HG03060 (cell line): ENCODE results near the gene SPATA2L.
A peak's percentile ranks its signal among the peaks of the same experiment; 100 is the strongest.

ENCODE experiments used
- ATAC-seq: cut with Tn5 transposase; IDR thresholded peaks from one replicate; pipeline ENCODE4 v1.9.1; 2021; ENCODE audit warnings: low read depth, moderate number of reproducible peaks; ENCODE audit not compliant: unreplicated experiment

The SPATA2L gene

DNA sequence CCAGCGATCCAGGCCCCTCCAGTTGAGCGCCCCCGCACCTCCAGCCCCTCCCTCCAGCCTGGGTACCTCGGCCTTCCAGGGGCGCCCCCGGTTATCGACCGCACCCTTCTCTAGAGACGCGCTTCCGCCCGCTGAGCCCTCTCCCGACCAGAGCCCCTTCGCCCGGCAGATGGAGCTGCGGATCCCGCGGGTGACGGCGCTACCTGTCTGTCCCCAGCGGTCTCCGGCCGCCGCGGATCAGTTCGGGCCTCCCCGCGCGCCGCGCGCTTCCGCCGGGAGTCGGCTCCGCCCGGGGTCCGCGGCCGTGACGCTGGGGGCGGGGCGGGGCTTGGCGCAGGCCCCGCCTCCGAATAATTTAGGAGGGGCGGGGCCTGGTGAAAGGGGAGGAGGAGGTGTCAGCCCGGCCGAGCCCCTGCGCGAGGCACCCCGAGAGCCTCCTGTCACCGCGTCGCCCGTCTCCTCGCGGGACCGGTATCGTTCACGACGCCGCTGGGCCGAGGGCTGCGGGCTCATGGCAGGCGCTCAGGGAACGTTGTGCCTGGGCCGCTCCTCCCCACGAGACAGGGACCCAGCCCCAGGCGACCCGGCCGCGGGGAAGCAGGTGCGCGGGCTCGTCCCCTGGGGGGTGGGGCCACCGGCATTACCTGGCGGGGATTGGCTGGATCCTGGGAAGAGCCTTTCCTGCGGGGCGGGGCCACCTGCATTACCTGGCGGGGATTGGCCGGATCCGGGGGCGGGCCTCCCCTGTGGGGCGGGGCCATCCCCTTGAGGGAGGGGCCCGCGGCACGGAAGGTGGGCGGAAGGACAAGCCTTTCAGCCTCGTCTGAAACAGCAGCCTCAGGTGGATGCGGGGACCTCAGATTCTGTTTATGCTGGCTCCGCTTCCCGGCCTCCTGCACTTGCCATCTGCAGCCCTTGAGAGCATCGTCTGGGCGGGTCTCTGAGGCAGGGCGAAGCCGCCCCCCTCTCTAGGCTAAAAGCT lies at the start of gene SPATA2L:
Gene SPATA2L, minus strand, starts transcription at position 281 of the 982 bp plus-strand sequence. CDS start 473 bp downstream, outside the sequence.
- ATAC-seq: peak; percentile 55

GRCh38 chr16:89749637-89750036 lies 48.1 kb upstream of the SPATA2L start:
- no peak for ATAC-seq

- ATAC-seq: no peak
These were observed 47.4 kb upstream of the SPATA2L start for GRCh38 chr16:89748921-89749320.

DNA sequence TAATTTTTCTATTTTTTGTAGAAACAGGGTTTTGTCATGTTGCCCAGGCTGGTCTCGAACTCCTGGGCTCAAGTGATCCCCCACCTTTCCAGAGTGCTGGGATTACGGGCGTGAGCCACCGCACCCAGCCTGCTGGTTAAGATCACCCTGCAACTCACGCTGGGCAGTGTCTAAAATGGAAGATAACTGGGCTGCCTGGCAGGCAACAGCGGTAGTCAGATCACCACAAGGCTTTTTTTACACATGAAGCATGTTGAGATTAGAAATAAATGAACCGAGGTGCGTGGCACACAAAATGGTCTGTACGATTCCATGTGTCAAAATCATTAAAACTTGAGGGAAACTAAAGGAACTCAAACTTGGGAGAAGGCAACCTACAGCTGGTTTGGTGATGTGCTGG lies 46.6 kb upstream of the SPATA2L start:
- no peak for ATAC-seq

DNA sequence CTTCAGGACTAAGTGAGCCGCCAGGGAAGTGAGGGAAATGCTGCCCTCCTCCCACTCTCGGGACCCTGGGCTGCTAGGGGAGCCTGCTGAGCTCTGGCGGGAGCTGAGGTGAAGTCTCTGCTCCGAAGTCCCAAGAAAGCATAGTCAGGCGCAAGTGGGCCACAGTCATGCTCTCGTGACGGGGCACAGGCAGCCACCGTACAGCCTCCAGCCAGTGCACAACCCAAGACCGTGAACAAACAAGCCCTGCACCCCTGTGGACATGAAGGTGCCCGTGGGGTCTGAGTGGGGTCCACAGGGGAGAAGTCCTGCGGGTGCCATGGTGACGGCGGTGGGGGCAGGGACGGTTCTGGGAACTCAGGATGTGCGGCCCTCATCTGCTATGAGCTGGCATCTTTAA lies 44.5 kb upstream of the SPATA2L start:
- no peak for ATAC-seq

DNA sequence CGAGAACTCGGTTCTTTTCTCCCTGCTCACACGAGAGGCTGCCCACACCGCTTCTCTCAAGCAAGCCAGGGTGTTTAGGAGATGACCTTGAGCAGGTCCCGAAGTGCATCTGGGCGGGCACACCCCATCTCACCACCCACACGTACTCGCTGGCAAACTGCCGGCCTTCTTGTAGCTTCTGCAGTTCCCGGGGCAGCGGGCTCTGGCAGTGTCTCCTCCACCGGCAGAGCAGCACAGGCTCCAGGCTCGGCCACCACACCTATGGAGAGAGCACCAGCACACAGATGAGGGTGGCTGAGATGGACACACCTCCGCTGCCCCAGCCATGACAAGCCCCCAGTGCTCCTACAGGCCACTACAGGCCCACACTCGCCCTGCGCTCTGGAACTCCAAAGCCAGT lies 43.3 kb upstream of the SPATA2L start:
- ATAC-seq: no peak

DNA sequence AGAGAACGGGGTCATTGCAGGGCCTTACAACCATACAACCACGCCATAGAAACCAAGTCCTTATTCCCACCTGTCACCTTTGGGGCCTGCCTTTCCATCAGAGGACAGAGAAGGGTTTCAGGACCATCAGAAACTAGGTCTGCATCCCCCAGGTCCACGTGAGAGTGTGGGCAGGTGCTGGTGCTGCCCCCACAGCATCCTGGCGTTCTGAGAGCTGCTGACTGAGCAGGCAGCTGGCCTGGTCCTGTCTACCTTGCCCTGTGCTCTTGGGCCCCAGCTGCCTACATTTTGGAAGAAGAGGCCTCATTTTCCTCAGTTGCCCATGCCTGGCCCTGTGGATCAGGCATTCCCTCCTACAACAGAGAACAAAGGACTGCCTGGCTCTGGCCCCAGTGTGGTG lies 41.4 kb upstream of the SPATA2L start:
- no peak for ATAC-seq

DNA sequence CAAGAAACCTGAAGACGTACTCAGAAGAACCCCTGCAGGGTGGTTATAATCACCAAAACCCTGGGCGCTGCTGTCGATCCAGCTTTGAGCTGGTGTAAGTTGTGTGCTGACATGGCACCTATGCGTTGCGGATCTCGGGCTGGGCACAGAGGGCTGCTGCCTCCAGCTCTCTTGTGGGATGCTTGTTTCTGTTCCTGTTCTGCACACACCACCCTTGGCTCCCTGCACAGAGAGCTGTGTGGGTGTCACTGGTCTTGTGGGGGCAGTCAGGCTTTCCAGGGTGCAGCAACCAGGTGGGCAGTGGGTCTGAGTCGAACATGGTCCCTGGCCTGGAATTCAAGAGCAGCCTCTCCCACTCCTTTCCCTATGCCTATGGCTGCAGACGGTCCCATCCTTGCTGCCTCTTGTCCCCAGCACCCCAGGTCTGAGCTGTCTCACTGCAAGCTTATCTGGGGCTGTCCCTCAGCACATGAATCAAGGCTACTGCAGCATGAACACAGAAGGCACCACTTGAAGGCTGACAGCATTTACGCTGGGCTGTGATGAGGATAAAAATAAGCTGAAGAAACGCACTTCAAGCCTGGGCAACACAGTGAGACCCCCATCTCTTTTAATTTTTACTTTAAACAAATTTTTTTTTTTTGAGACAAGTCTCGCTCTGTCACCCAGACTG lies 40.0 kb upstream of the SPATA2L start:
- no peak for ATAC-seq

DNA sequence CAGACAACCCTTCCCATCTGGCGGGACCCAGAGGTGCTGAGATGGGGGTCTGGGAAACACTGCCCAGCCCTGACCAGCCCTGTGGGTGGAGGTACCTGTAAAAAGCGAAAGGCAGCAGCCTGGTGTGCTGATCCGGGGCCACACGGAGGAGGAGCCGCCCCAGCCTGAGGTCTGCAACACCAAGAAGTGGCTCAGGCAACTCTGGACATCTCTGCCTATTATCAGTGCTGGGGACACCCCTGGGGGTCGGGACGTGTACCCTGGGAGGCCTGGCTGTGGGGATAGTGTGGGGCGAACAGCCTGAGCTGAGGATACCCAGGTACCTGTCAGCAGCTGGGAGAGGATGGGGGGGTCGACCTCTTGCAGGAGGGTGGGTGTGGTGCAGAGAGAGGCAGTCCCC lies 37.9 kb upstream of the SPATA2L start:
- no peak for ATAC-seq

DNA sequence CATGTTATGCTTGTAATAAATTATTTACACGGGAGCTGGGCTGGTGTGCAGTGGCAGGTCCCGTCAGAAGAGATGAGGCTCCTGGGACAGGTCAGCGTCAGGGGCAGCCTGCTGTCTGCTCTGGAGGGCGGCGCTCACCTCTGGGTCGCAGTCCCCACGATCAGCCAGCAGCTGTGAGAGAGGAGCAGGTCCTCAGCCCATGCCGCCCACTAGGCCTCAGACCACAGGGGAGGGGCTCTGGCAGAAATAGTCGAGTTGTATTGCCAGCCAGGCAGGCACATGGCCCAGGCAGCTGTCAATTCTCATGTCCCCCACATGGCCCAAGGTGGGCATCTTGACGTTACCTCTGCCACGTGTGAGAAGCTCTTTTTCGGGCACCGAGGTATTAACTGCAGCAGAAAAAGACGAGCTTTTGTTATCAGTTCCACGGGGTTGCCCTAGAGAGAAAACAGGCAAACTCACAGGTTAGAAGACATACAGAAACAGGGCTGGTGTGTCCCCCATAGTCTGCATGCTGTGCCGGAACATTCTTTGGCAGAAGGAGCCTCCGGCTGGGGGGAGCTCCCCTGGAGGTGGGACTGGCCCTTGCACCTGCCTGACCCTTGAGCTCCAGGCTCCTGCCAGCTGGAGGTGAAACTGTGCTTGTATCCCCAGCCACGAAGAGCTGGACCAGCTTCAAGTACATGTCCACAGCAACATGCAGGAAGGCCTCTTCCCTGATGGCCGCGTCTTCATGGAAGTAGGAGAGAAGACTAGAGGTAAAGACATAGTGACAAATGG lies 37.2 kb upstream of the SPATA2L start:
- ATAC-seq: no peak

- no peak for ATAC-seq
These were observed 36.5 kb upstream of the SPATA2L start for GRCh38 chr16:89738072-89738377.

DNA sequence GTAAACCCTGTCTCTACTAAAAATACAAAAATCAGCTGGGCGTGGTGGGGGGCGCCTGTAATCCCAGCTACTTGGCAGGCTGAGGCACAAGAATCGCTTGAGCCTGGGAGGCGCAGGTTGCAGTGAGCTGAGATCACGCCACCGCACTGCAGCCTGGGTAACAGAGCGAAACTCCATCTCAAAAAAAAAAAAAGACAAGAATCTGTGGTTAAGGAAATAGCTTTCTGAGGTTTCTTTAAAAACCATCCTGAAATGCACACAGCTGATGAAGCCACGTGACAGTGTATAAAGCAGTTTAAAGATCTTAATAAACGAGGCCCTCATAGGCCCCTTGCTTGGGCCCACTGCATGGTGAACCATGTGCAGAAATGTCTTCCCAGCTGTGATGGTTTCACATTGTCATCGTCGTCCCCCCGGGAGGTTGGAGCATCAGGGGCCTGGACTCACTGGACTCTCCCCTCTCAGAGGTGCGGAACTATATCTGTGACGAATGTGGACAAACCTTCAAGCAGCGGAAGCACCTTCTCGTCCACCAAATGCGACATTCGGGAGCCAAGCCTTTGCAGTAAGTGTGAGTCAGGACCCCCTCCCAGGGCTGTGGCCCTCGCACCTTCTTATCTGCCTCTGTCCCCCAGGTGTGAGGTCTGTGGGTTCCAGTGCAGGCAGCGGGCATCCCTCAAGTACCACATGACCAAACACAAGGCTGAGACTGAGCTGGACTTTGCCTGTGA lies 36.0 kb upstream of the SPATA2L start:
- ATAC-seq: no peak

DNA sequence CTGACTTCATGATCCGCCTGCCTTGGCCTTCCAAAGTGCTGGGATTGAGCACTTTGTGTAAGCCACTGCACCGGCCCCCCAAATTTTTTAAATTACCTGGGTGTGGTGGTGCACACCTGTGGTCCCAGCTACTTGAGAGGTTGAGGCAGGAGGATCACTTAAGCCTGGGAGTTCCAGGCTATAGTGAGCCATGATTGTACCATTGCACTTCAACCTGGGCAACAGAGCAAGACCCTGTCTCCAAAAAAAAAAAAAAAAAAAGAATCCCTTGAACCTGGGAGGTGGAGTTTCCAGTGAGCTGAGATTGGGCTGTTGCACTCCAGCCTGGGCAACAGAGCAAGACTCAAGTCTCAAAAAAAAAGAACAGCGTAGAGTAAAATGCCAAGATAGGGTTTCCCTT lies 35.0 kb upstream of the SPATA2L start:
- no peak for ATAC-seq

- no peak for ATAC-seq
These were observed 32.3 kb upstream of the SPATA2L start for GRCh38 chr16:89733792-89734191.

DNA sequence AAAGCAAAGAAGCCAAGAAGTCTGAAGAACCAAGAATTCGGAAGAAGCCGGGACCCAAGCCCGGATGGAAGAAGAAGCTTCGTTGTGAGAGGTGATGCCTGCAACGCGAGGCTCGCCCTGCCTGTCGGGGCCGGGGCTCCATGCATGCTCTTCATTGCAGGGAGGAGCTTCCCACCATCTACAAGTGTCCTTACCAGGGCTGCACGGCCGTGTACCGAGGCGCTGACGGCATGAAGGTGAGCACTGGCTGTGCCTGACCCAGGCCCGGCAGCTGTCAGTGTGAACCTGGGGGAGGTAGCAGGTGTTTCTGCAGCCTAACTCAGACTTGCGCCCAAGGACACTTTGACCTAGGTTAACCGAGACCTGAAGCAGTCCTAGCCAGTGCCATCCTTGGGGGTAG lies 31.8 kb upstream of the SPATA2L start:
- no peak for ATAC-seq

DNA sequence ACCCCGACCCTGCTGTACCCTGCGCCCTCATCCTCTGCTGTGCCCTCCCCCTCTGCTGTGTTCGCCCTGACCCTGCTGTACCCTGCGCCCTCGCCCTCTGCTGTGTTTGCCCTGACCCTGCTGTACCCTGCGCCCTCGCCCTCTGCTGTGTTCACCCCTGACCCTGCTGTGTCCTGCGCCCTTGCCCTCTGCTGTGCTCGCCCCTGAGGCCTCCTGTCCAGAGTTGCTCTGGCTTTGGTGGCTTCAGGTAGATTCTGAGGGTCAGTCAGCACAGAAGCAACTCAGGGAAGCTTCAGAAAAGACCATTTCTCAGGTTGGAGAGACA lies 31.4 kb upstream of the SPATA2L start:
- ATAC-seq: no peak

DNA sequence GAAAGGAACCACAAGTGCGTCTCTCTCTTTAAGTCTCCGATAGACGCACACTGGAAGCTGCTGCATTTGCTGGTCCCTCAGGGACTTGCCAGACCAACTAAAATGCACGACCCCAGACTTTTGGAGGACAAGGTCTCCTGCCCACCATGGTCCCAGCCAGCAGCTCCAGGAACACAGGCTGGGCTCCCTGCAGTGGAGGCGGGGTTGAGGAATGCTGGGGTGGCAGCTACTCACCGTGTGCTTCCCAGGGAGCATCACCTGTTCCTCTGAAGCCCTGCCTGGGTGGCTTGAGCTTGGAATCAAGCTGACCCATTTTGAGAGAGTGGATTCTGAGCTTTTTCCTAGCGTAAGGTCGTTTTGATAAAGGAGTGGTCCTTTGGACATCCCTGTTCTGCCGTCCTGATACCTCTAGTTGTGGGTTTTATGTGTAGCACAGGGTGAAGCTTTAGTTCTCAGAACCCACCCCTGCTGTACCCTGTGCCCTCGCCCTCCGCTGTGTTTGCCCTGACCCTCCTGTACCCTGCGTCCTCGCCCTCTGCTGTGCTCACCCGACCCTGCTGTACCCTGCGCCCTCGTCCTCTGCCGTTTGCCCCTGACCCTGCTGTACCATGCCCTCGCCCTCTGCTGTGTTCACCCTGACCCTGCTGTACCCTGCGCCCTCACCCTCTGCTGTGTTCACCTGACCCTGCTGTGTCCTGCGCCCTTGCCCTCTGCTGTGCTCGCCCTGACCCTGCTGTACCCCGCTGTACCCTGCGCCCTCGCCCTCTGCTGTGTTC lies 30.8 kb upstream of the SPATA2L start:
- ATAC-seq: no peak

DNA sequence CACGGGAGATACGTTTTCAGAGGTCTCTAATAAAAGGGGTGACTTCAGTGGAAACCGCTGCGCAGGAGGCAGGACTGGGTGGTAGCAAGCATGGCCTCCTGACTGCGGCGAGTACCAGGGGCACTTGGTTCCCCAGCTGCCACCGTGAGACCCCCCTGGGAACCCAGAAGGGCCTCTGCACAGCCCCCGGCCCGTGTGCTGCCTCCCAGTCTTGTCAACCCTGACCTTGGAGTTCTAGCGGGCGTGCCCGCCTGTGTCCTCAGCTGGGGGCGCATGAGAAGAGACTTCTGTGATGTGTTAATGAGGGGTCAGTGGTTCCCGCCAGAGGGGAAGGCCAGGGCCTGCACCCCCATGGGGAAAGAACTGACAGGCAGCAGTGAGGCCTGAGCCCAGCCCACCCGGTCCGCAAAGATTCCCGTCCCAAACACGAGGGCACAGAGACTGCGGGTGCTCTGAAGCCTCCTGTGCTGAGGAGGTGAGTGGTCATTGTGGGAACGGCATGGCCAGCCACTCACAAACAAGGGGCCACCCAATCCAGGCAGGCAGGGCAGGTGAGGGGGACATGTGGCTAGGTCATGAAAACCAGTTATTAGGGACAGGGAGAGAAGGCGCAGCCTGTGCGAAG lies 29.2 kb upstream of the SPATA2L start:
- ATAC-seq: no peak

DNA sequence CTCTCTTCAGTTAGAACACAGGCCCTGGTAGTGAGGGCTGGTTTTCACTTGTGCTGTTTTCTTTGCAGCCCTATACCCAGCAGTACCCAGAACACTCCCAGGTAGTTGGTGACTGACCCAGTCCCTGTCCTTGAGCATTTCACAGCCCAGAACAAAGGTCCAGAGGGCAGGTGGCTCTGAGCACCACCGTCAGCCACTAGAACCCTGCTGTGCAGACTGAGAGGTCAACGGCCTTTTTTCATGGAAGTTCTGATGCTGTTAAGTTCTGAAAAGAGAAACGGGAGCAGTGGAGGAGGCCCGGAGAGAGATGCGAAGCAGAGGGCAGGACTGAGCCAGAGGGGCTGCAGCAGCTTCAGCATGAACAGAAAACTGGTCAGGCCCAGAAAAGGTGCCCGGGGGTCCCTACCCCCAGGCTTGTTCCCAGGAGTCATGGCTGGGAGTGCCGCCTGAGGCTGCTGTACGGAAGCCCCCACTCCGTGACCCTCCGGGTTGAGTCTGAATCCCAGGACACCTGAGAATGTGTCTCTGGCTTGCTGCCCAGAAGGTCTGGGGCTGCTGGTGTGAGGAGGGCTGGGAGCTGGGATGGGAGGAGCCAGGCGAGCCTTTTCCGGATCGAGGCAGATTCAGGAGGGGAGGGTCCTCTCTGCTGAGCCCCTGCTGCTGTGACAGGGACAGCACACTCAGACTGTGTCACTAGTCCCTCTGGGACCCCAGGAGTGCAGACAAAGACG lies 28.5 kb upstream of the SPATA2L start:
- no peak for ATAC-seq
